Measurements from ENCODE around the gene HSPD1. TPM values are rescaled to one million over a fixed set of nuclear protein-coding genes. Genes with fewer than 3 reads are reported as not detected.

The HSPD1 gene
- polyA plus RNA-seq, 1 donor from 2014 or later = 229 TPM

DNA sequence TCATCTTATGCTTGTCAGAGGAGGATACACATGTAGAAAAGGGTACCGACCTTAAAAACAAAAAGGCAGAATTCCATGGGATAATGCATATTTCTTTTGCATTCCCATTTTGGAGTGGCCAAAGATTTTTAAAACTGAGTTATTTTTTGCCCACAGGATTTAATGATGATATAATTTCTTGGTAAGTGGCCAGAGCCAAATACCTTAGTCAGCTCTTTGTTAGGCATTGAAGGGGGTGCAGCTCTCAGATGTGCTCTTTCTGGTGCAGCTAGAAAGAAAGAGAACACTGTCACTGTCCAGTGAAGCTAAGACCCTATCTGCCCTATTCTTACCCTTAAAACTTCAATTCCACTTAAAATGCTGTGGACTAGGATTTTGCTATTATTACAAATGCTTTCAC lies 35.5 kb downstream of the HSPD1 start:
- Histone ChIP-seq H3K27ac (ENCODE audit: low read length) (no peak overlapping the region), H3F3A (ENCODE audit: insufficient read depth, low read length, poor library complexity, severe bottlenecking) (no peaks in the 10 kb centered on the region), H3K4me2 (ENCODE audit: low read length) (no peak overlapping the region), H3K9me2 (ENCODE audit: insufficient read depth, low read length) (no peaks in the 10 kb centered on the region), H3K4me3 (ENCODE audit: low read length) (no peak overlapping the region), H2AFZ (ENCODE audit: low read depth, low read length) (no peak overlapping the region), H3K36me3 (ENCODE audit: insufficient read depth, low read length) (no peaks in the 10 kb centered on the region), H3K9me3 (ENCODE audit: low read length) (no peaks in the 10 kb centered on the region), H3K9ac (ENCODE audit: low read length) (no peak overlapping the region), H3K79me2 (replicated peaks; ENCODE audit: insufficient read depth, low read length) (no peaks in the 10 kb centered on the region), H4K20me1 (ENCODE audit: insufficient read depth) (no peaks in the 10 kb centered on the region), H3K27me3 (ENCODE audit: insufficient read depth, low read depth, low read length) (no peaks in the 10 kb centered on the region)
- TF ChIP-seq SMC3 (conservative IDR thresholded peaks at IDR 0.05; ENCODE audit: poor library complexity) (no peak), POLR2AphosphoS5 (IDR thresholded peaks at IDR 0.05) (no peak), RAD21 (conservative IDR thresholded peaks at IDR 0.05) (no peak), MXI1 (conservative IDR thresholded peaks at IDR 0.05; ENCODE audit: poor library complexity, severe bottlenecking) (no peak), CTCF (IDR thresholded peaks at IDR 0.05; ENCODE audit: poor library complexity, severe bottlenecking) (no peak), EZH2 (IDR thresholded peaks at IDR 0.05; ENCODE audit: borderline replicate concordance, insufficient read depth, low read length, poor library complexity, severe bottlenecking) (no peak), REST (IDR thresholded peaks at IDR 0.05; ENCODE audit: borderline replicate concordance) (no peak), TAF1 (IDR thresholded peaks at IDR 0.05; ENCODE audit: low read depth) (no peak), EP300 (conservative IDR thresholded peaks at IDR 0.05; ENCODE audit: poor library complexity, severe bottlenecking) (no peak)

GRCh38 chr2:197461057-197461456 lies 38.6 kb downstream of the HSPD1 start:
- Histone ChIP-seq H3K36me3 (ENCODE audit: insufficient read depth, low read length) (no peaks in the 10 kb centered on the region), H3K4me3 (ENCODE audit: low read length) (no peak overlapping the region), H3K9me2 (ENCODE audit: insufficient read depth, low read length) (no peaks in the 10 kb centered on the region), H4K20me1 (ENCODE audit: insufficient read depth) (no peaks in the 10 kb centered on the region), H3K27ac (ENCODE audit: low read length) (no peak overlapping the region), H3K79me2 (replicated peaks; ENCODE audit: insufficient read depth, low read length) (no peaks in the 10 kb centered on the region), H3K9ac (ENCODE audit: low read length) (no peak overlapping the region), H3F3A (ENCODE audit: insufficient read depth, low read length, poor library complexity, severe bottlenecking) (no peaks in the 10 kb centered on the region), H3K4me2 (ENCODE audit: low read length) (no peak overlapping the region), H3K27me3 (ENCODE audit: insufficient read depth, low read depth, low read length) (no peaks in the 10 kb centered on the region), H3K9me3 (ENCODE audit: low read length) (no peaks in the 10 kb centered on the region), H2AFZ (ENCODE audit: low read depth, low read length) (no peak overlapping the region)
- TF ChIP-seq REST (IDR thresholded peaks at IDR 0.05; ENCODE audit: borderline replicate concordance) (no peak), TAF1 (IDR thresholded peaks at IDR 0.05; ENCODE audit: low read depth) (no peak), SMC3 (conservative IDR thresholded peaks at IDR 0.05; ENCODE audit: poor library complexity) (no peak)

Measured in neural cell (in vitro differentiated cells).